Hypothalamus (tissue), 51 donors: ENCODE results near the gene OSGEP.
"Not testable (repeated sequence)": the region's sequence is repeated elsewhere in the genome, so short reads cannot be mapped to it uniquely, and the experiment has no call there.

Source experiments
- DNase-seq, 51 donors: peaks; one replicate each; lab custom pipeline; 2025; lab: John Stamatoyannopoulos, UW

OSGEP gene

DNA sequence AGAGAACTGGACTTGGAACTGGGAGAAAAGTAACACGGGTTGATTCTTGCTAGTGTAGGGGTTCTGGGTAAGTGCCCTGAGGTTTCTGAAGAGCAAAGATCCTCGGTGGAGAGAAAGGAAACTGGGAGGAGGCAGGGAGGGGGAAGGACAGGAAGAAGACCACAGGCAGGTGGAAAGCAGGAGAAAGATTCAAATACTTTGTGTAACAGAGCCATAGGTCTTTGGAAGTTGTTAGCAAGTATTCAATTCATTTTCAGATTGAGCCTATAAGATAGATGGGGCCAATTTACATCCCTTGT lies 15.9 kb upstream of the OSGEP start:
- no peak for DNase-seq

DNA sequence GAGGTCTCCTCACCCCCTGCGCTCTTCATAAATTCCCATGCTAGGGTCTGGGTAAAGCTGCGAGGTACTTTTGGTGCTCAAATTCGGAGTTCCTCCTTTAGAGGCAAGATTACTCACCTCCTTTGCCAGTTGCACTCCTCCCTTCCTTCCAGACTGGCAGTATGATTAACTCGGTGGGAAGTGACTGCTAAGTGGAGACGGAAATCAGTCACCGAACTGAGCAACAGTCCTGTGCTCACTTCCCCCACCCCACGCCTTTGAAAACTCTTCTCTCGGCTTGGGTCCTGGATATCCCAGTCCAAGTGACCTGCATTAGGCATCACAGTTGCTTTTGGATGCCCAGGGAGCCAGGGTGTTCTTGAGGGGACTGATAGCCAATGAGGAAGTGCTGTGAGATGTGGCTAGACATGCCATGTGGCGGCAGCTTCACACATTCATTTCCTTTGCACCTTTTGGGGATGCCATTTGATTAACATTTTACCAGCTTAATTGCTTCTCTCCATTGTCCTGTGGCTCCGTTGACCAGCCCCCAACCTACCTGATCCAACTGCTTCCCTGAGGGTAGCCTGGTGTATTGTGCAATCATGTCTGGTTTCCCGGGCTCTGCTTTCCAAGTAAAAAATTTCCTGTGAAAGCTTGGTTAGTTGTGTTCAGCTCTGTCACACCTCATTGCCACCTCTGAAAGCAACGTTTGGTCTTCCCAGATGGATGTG lies 15.4 kb upstream of the OSGEP start:
- DNase-seq: peak in 19 of 51 donors; percentile 5 to 74 (median 30)

DNA sequence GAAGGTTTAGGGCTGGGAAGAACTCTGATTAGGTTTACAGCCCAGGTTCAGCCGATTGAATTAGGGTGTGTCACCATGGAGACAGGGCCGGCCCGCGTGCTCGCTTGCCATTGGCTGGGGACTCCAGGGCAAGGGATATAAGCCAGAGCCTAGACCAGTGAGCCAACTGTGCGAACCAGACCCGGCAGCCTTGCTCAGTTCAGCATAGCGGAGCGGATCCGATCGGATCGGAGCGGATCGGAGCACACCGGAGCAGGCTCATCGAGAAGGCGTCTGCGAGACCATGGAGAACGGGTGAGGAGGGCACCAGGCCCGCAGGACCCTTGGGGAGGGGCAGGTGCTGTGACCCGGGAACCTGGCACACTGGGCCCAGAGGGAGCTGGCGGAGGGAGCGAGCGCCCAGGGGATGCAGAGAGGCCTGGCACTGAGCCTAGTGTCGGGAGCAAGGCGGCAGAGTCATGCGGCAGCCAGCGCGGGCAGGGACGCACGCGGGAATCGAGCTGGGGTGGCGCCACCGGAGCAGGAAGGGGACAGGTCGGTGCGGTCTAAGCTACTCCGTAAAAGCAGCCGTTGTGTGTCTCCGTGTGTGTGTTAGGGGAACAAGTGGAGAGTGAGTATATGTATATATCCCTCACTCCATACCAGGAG lies 14.8 kb upstream of the OSGEP start, which contains the start of gene PNP:
TSS of gene PNP (plus strand) at position 165 of the 648 bp plus-strand sequence. CDS start at position 284, 119 bp downstream.
- DNase-seq: peak; percentile 30 to 92 (median 78)

DNA sequence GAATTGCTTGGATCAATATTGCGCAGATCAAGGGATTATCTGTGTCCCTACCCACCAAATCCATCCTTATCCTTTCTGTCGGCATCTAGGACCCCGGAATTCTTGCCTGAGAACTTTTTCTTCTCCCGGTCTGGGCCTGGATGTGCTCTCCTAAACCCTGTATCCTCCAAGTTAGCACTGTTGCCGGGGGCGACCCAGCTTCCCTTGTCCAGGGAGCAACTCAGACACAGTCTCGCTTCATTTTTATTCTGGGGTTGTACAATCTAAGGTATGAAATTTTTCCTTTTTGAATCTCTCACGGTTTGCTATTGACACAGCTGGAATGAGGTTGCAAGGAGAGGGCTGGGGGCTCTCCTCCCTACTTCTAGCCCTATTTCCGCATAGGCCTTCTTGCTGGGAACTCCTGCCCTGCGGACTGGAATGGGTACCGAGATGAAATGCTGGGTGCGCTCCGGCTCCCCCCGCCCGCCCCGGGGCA lies 14.2 kb upstream of the OSGEP start:
- DNase-seq: peak in 5 of 51 donors; percentile 15 to 41 (median 27)

DNA sequence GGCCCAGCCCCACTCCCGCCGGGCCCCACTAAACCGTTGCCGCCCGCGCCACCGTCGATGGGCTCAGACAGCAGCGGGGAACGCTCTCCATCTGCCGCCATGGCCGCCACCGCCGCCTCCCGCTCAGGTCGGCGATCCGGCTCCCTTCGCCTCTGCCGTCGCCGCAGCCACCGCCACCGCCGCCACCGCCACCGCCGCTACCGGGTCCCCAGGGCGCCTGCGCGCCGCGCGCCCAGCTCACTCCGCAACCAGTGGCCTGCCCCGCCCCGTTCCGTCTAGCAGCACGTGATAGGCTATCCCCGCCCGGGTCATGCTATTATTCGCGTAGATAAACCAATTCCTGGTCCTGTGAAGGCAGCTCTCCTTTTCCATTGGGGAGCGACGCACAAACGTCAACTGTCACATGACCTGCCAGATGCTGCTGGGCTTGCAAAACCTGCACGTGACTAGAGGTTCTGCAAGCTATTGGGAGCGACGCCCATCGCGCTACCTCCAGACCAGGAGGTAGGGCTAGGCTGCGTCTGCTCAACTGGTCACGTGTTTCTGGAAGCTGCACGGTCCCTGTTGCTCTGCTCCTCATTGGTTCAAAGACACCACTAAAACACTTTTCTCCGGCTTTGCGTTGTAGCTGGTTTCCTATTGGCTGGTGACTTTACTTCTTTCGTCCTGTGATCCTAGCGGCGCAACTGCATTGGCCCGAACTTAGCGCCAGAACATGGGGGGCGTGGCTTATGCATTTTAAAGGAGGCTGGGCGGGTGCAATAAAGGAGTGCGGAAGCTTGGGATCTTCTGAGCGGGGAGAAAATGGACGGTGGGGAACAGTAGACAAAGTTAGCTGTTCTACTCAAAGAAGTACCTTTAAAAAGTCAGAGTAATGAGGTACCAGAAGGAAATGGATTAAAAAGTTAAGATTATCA lies 6.9 kb upstream of the OSGEP start, which contains the start of gene PIP4P1:
TSS of gene PIP4P1 (minus strand) at position 210 of the 917 bp plus-strand sequence. CDS start at position 101, 109 bp downstream.
- peak; percentile 89 to 100 (median 99) for DNase-seq

DNA sequence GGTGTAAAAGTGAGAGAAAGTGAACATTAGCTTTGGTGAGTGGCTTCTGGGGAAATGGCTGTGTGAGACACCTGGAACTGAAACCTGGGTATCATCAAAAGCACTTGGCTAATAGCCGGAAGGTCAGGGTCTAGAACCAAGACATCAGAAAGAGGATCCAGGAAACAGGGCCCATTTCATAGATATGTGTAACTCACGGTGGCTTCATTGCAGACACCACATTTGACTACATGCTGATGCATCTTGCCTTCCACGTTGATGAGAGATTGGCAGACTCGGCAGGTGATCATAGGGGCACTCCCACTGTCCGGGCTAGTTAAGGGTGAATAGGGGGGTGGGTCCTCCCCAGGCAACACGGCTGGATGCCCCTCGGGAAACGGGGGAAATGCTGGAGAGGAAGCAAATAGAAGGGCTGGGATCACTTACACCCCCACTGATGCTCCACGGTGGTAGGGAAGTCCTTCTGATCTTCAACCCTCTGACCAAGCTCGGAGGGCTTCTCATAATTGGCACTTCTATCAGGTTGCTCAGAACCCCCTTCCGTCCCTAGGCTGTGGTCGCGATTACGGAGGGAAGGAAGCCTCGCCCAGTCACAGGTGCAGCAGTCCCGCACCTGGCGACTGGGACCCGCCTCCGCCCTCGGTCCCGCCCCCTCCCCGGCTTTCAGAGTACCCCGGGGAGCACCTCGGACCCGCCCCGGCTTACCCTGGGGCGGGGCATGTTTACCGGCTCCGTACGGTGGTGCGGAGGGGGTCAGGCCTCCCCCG lies 6.0 kb upstream of the OSGEP start:
- DNase-seq: peak in 3 of 51 donors; percentile 40 to 42 (median 41)

DNA sequence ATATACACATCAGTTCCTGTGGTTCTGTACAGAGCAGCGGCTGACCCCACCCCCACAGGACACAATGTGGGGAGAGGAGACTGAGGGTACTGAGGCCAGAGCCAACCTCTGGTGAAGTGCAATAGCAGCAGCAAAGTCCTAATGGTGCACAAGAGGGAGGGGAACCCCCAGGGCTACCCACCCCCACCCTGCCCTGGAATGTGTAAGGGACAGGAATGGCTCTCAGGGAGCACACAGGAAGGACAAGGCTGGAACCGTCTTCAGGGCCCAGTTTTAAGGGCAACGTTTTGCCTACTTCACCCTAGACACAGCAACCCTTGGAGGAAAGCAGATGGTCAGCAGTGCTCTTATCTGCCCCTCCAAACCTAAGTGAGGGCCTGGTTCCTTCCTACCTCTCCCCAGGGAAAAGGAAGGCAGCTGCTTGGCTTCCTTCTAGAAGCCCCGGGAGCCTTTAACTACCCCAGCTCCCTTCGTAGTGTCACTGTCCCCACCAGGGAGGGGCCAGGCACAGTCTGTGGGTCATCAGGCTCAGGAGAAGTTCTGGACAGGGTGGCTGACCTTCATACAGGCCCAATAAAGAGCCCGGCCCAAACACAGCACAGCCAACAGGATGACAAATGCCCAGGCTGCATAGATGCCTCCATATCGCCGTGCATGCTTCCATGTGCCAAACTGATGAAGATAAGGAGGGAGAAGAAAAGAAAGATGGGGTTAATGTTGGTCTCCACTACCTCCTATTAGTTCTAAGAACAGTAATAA lies 3.6 kb upstream of the OSGEP start:
- DNase-seq: no peak

DNA sequence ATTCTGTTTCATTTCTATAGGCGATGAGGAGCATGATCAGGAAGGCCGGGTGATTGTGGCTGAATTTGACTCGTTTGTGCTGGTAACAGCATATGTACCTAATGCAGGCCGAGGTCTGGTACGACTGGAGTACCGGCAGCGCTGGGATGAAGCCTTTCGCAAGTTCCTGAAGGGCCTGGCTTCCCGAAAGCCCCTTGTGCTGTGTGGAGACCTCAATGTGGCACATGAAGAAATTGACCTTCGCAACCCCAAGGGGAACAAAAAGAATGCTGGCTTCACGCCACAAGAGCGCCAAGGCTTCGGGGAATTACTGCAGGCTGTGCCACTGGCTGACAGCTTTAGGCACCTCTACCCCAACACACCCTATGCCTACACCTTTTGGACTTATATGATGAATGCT lies 2.4 kb upstream of the OSGEP start:
- peak in 1 of 51 donors; percentile 1 for DNase-seq

DNA sequence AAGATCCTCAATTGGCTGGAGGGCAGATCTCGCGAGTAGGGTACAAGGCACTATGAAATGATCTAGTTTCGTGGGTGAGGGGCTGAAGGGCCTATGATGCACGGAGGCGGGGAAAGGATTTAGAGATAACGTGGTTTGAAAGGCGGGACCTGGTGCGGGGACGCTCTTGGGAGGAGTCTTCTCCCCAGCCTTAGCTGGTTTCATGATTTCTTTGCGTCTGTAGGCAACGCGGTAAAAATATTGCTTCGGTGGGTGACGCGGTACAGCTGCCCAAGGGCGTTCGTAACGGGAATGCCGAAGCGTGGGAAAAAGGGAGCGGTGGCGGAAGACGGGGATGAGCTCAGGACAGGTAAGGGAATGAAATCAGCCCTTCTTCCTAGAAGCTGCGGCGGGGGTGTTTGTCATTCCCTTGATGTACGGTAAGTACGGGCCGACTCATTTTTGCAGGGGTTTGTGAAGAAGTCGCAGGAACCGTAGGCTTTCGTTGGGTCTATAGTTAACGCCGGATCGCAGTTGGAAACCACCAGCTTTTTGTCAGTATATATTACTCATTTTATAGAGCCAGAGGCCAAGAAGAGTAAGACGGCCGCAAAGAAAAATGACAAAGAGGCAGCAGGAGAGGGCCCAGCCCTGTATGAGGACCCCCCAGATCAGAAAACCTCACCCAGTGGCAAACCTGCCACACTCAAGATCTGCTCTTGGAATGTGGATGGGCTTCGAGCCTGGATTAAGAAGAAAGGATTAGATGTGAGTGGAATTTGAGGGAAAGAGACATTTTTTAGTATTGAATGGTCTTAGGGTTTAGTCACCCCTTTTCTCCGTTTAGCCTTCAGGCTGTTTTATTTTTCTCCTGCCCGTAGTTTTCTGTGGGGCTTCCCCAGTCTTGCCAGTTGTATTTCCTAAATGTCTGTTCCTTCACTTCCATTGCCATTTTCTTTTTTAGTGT lies 1.0 kb upstream of the OSGEP start:
- DNase-seq: peak in 10 of 51 donors; percentile 45 to 74 (median 63)

DNA sequence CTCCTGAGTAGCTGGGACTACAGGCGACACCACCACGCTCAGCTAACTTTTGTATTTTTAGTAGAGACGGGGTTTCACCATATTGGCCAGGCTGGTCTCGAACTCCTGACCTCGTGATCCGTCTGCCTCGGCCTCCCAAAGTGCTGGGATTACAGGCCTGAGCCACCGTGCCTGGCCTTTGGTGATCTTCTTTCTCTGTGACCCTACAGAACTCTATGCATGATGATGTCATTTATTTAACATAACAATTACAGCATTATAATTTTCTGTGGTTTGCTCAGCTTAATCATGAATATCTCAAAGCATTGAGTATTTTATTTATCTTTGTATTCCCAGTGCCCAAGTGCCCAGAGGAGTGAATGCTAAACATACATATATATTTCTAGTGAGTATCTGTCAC lies 1.8 kb downstream of the OSGEP start:
- not testable (repeated sequence) for DNase-seq

DNA sequence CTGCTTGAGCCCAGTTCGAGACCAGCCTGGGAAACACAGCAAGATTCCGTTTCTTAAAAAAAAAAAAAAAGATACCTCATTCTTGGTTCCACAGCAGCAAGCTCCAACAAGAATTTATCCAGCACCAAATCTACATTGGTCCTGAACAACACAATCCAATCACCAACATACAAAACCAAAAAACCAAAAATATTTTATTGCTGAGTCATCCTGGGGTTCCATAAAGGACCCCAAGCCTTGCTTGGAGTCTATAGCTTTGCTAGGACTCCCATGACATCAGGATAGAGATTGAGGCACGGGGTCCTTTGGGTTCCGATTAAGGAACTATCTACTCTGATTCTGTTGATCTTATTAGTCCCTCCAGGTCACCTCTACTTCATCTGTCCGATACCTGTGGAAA lies 7.7 kb downstream of the OSGEP start:
- DNase-seq: no peak

DNA sequence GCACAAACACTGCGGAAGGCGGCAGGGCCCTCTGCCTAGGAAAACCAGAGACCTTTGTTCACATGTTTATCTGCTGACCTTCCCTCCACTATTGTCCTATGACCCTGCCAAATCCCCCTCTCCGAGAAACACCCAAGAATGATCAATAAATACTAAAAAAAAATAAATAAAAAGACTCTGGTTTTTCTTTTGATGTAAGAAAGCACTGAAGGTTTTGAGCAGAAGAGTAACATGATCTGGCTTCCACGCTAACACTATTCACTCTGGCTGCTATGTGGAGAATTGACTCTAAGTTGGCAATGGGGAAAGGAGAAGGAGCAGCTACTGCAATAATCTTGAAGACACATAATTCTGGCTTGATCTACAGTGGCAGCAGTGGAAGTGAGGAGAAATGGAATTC lies 11.0 kb downstream of the OSGEP start:
- DNase-seq: not testable (repeated sequence)

DNA sequence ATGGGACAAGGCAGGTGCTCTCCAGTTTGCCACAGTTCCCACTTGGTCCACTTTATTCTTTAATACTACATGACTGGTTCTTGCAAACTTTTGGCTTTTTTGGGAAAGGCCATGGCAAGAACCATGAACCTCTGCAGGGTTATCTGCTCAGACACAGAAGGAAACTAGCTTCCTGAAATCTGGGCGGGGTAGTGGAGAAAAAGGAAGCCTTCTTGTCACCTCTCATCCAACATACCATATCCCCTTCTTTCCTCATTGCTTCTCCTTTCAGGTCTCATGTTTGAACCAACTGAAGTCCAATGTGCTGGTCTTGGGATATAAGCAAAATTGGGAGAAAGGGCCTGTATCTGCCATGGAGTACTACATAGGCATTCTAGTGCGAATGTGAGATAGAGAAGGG lies 13.2 kb downstream of the OSGEP start:
- DNase-seq: no peak

DNA sequence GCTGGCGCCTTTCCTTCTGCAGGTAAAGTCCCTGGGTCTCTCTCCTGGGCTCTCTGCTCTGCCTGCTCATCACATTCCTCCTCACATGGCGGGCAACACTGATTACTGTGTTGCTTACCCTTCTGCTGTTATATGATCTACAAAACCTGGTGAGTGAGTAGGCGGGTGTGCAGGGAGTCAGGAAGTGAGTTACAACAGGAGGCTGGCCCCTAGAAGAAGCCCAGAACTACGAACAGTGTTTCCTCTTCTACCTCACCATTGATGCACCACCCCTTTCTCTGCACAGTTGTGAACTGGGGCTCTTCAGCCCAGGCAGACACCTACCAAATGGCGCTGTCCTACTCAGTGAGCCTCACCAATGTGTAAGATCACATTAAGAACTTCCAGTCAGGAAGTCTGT lies 13.7 kb downstream of the OSGEP start:
- DNase-seq: no peak

DNA sequence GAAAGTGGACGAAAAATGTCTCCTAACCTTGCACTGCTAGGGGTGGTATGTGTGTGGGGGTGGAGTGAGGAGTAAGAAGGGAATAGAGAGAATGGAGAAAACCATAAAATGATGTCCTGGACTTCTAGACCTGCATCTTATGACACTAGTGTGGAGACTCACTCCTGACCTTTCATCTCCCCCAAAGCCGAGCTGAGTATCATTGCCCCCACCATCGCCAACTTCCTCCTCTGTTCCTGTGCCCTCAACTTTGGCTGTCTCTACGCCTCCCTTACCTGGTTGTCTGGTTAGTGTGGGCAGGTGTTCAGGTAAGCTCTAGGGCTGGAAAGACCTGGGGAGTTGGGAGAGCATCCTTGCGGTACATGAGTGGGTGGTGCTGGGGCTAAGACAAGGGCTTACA lies 14.1 kb downstream of the OSGEP start:
- no peak for DNase-seq

DNA sequence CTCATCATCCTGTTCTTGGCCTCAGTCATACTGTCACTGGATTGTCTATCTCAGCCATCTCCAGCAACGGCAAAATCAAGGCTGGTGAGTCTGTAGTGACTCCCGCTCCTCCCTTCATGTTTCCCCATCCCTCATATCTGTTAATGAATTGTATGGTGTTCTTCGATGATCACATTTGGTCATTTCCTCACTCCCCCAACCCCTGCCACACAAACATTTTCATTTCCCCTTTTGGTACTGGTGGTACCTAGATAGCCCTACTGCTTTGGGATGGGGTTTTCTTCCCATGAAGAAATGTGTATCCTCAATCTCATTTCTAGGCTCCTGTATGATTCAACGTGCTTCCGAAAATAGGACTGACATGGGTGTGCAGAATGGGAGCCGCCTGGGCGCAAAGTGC lies 15.9 kb downstream of the OSGEP start:
- no peak for DNase-seq

DNA sequence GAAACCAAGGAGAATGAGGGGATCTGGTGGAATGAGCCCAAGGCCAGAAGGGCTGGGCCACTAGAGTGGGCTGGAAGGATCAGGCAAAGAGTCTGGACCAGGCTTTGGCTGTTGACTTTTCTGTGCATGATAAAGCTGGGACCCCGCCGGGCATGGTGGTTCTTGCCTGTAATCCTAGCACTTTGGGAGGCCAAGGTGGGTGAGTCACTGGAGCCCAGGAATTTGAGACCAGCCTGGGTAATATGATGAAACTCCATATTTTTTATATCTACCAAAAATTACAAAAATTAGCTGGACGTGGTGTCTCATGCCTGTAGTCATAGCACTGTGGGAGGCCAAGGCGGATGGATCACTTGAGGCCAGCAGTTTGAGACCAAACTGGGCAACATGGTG lies 18.3 kb downstream of the OSGEP start:
- no peak for DNase-seq
